Spleen (tissue), 7 donors: Measurements from ENCODE around the gene PDE8A.

Experiments
- POLR2A ChIP-seq, 3 donors: fragments of 450-650 bp; IDR thresholded peaks; one replicate each; pipeline ENCODE4 v1.5.1; 2017; ENCODE audit warnings: antibody characterized with exemption in 3 of 3, mild to moderate bottlenecking in 1 of 3
- TF ChIP-seq, protein P1 (sequence below), 11 experiments: fragments of 200-600 bp in 7 of 11; fragments of 450-650 bp in 4 of 11; sonication (generic) in 4 of 11; IDR thresholded peaks in 8 of 11; conservative IDR thresholded peaks in 3 of 11; 1 replicate in 7 of 11; 2 replicates in 4 of 11; pipeline versions ENCODE4 v1.4.0 to v1.8.0; 2016 to 2021; ENCODE audit warnings: antibody characterized with exemption in 11 of 11, inconsistent platforms in 4 of 11, mild to moderate bottlenecking in 1 of 11
- donor health status: DM: no; HTN: no; CAD: no; lungs with moderate emphysema.
- donor health status: DM: no; HTN: no; CAD: no.
- donor health status: DM: no; HTN: no; CAD: no.

DNA sequence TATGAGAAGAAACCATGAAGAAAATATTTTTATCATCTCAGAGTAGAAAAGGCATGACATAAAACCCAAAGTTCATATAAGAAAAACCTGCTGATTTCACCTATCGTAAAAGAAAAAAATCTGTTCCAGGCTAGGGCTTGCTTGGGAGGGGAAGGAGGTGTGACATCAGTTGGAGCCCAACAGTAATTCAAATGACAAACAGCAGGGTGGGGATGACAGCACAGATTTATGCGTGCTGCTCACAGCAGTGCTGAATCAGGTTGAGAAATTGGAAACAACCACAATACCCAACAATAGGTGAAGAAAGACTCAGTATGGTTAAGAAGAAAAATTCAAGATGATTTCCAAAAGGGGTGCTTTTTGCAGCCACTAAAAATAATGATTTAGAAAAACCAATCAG, 172.4 kb downstream of the PDE8A start:
- TF ChIP-seq, protein P1, sequence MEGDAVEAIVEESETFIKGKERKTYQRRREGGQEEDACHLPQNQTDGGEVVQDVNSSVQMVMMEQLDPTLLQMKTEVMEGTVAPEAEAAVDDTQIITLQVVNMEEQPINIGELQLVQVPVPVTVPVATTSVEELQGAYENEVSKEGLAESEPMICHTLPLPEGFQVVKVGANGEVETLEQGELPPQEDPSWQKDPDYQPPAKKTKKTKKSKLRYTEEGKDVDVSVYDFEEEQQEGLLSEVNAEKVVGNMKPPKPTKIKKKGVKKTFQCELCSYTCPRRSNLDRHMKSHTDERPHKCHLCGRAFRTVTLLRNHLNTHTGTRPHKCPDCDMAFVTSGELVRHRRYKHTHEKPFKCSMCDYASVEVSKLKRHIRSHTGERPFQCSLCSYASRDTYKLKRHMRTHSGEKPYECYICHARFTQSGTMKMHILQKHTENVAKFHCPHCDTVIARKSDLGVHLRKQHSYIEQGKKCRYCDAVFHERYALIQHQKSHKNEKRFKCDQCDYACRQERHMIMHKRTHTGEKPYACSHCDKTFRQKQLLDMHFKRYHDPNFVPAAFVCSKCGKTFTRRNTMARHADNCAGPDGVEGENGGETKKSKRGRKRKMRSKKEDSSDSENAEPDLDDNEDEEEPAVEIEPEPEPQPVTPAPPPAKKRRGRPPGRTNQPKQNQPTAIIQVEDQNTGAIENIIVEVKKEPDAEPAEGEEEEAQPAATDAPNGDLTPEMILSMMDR (IDR thresholded peaks at IDR 0.05 in 8 of 11, conservative IDR thresholded peaks at IDR 0.05 in 3 of 11) = no peak
- TF ChIP-seq POLR2A (IDR thresholded peaks at IDR 0.05) = no peak
